Amniotic epithelial cell (primary cell): ENCODE measurements around the gene SLC16A12.
A peak's percentile ranks its signal among the peaks of the same experiment; 100 is the strongest.
"Not testable (repeated sequence)": the region's sequence is repeated elsewhere in the genome, so short reads cannot be mapped to it uniquely, and the experiment has no call there.

Source experiments
- DNase-seq: peaks from one replicate; pipeline ENCODE4 v3.0.0-alpha.2; 2010; ENCODE audit warnings: low read depth

The SLC16A12 gene

GRCh38 chr10:89547853-89548513 is 12.6 kb upstream of the SLC16A12 start:
- no peak for DNase-seq

GRCh38 chr10:89546651-89547050 is 11.3 kb upstream of the SLC16A12 start:
- DNase-seq: not testable (repeated sequence)

GRCh38 chr10:89543841-89544240 is 8.4 kb upstream of the SLC16A12 start:
- DNase-seq: no peak

GRCh38 chr10:89540420-89540949 is 5.1 kb upstream of the SLC16A12 start:
- DNase-seq: peak; percentile 66

- DNase-seq: no peak
These were observed 2.0 kb upstream of the SLC16A12 start for GRCh38 chr10:89537364-89537763.

- DNase-seq: no peak
These were observed 590 bp upstream of the SLC16A12 start for GRCh38 chr10:89536013-89536354.

- DNase-seq: no peak
These were observed 598 bp downstream of the SLC16A12 start for GRCh38 chr10:89534826-89535166.

- DNase-seq: no peak
These were observed 2.9 kb downstream of the SLC16A12 start for GRCh38 chr10:89532476-89532875.

GRCh38 chr10:89531359-89531758 is 4.0 kb downstream of the SLC16A12 start:
- DNase-seq: peak; percentile 56

- DNase-seq: peak; percentile 36
These were observed 5.7 kb downstream of the SLC16A12 start for GRCh38 chr10:89529711-89530110.

- no peak for DNase-seq
These were observed 9.0 kb downstream of the SLC16A12 start for GRCh38 chr10:89526358-89526757.

- no peak for DNase-seq
These were observed 9.8 kb downstream of the SLC16A12 start for GRCh38 chr10:89525556-89525955.

GRCh38 chr10:89524279-89524678 is 11.1 kb downstream of the SLC16A12 start:
- no peak for DNase-seq

- no peak for DNase-seq
These were observed 12.1 kb downstream of the SLC16A12 start for GRCh38 chr10:89523274-89523673.

- DNase-seq: peak; percentile 60
These were observed 12.9 kb downstream of the SLC16A12 start for GRCh38 chr10:89522463-89522862.

- DNase-seq: no peak
These were observed 14.0 kb downstream of the SLC16A12 start for GRCh38 chr10:89521368-89521767.

GRCh38 chr10:89520706-89521105 is 14.7 kb downstream of the SLC16A12 start:
- DNase-seq: no peak

GRCh38 chr10:89518876-89519842 is 16.2 kb downstream of the SLC16A12 start:
- no peak for DNase-seq

GRCh38 chr10:89518108-89518507 is 17.3 kb downstream of the SLC16A12 start:
- DNase-seq: no peak

GRCh38 chr10:89516149-89516832 is 19.1 kb downstream of the SLC16A12 start:
- peak; percentile 86 for DNase-seq

- DNase-seq: peak; percentile 99
These were observed 20.2 kb downstream of the SLC16A12 start for GRCh38 chr10:89515031-89515841.

GRCh38 chr10:89513206-89513605 is 22.2 kb downstream of the SLC16A12 start:
- no peak for DNase-seq
